Natural killer cell (primary cell): Measurements from ENCODE around the gene ATRNL1. TPM values are rescaled to one million over a fixed set of nuclear protein-coding genes. Genes with fewer than 3 reads are reported as not detected.
A peak's percentile ranks its signal among the peaks of the same experiment; 100 is the strongest.

Experiments used
- ATAC-seq, 3 donors: fragments of 150-1000 bp in 2 of 3; fragments of 200-7000 bp in 1 of 3; cut with Tn5 transposase; 1 replicate in 1 of 3; 2 replicates in 2 of 3; pipeline ENCODE4 v1.10.0; 2021; ENCODE audit warnings: mild to moderate bottlenecking in 2 of 3, moderate library complexity in 2 of 3
- DNase-seq, 2 donors: peaks; one replicate each; pipeline versions ENCODE4 v3.0.0 to v3.0.0-alpha.2; 2013 to 2021; ENCODE audit warnings: mixed read lengths in 1 of 2
- H3K27ac ChIP-seq: one replicate; pipeline ENCODE4 v1.5.1; 2013; ENCODE audit warnings: mild to moderate bottlenecking, low read length
- H3K27me3 ChIP-seq: one replicate; pipeline ENCODE4 v1.6.1; 2013; ENCODE audit warnings: low read length; ENCODE audit not compliant: control insufficient read depth, insufficient read depth
- H3K36me3 ChIP-seq: one replicate; pipeline ENCODE4 v1.6.1; 2013; ENCODE audit warnings: low read length; ENCODE audit not compliant: control insufficient read depth, insufficient read depth
- H3K4me1 ChIP-seq: one replicate; pipeline ENCODE4 v1.6.1; 2013; ENCODE audit warnings: low read length; ENCODE audit not compliant: control insufficient read depth, insufficient read depth
- H3K4me3 ChIP-seq: one replicate; pipeline ENCODE4 v1.5.1; 2013; ENCODE audit warnings: low read length
- H3K9me3 ChIP-seq: one replicate; pipeline ENCODE4 v1.6.1; 2013; ENCODE audit warnings: low read length; ENCODE audit not compliant: control insufficient read depth, insufficient read depth
- H3K27ac Mint-ChIP-seq, 2 donors: one replicate each; pipeline ENCODE4 v1.8.0; 2022; ENCODE audit warnings: mild to moderate bottlenecking in 2 of 2, mixed read lengths in 2 of 2, moderate library complexity in 1 of 2
- H3K27me3 Mint-ChIP-seq, 2 donors: one replicate each; pipeline ENCODE4 v1.8.0; 2022; ENCODE audit warnings: low read depth in 2 of 2, mixed read lengths in 2 of 2
- H3K36me3 Mint-ChIP-seq: one replicate; pipeline ENCODE4 v1.8.0; 2022; ENCODE audit warnings: mixed read lengths
- H3K4me1 Mint-ChIP-seq, 2 donors: one replicate each; pipeline ENCODE4 v1.8.0; 2022; ENCODE audit warnings: mixed read lengths in 2 of 2
- H3K4me3 Mint-ChIP-seq: one replicate; pipeline ENCODE4 v1.8.0; 2022; ENCODE audit warnings: mild to moderate bottlenecking, moderate library complexity, mixed read lengths
- H3K9me3 Mint-ChIP-seq, 2 donors: one replicate each; pipeline ENCODE4 v1.8.0; 2022; ENCODE audit warnings: mixed read lengths in 2 of 2
- WGBS: methylation state at CpG from one replicate; pipeline ENCODE4 v1.1.7; 2013; ENCODE audit warnings: missing lambda C conversion rate; ENCODE audit not compliant: insufficient coverage; 5-methylcytosine and 5-hydroxymethylcytosine counted together
- intact Hi-C: fragments of 100-400 bp; cut with micrococcal nuclease; formaldehyde crosslinking; loops from one replicate; pipeline ENCODE4 v1.14.2; 2022
- total RNA-seq, 4 donors: library from RNA; stranded (reverse); fragments of 120-200 nt in 1 of 4; gene quantifications; one replicate each; pipeline versions ENCODE4 v1.2.3 to v1.2.4, GENCODE V29; 2013 to 2022
- TF ChIP-seq, protein P1 (sequence below): fragments of 200-600 bp; IDR thresholded peaks from one replicate; pipeline ENCODE4 v1.8.0; 2022; ENCODE audit warnings: antibody characterized with exemption

ATRNL1 gene, protein sequence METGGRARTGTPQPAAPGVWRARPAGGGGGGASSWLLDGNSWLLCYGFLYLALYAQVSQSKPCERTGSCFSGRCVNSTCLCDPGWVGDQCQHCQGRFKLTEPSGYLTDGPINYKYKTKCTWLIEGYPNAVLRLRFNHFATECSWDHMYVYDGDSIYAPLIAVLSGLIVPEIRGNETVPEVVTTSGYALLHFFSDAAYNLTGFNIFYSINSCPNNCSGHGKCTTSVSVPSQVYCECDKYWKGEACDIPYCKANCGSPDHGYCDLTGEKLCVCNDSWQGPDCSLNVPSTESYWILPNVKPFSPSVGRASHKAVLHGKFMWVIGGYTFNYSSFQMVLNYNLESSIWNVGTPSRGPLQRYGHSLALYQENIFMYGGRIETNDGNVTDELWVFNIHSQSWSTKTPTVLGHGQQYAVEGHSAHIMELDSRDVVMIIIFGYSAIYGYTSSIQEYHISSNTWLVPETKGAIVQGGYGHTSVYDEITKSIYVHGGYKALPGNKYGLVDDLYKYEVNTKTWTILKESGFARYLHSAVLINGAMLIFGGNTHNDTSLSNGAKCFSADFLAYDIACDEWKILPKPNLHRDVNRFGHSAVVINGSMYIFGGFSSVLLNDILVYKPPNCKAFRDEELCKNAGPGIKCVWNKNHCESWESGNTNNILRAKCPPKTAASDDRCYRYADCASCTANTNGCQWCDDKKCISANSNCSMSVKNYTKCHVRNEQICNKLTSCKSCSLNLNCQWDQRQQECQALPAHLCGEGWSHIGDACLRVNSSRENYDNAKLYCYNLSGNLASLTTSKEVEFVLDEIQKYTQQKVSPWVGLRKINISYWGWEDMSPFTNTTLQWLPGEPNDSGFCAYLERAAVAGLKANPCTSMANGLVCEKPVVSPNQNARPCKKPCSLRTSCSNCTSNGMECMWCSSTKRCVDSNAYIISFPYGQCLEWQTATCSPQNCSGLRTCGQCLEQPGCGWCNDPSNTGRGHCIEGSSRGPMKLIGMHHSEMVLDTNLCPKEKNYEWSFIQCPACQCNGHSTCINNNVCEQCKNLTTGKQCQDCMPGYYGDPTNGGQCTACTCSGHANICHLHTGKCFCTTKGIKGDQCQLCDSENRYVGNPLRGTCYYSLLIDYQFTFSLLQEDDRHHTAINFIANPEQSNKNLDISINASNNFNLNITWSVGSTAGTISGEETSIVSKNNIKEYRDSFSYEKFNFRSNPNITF (N-terminal part only)
- not detected for total RNA-seq
- 2.2 TPM for total RNA-seq (2013)

DNA sequence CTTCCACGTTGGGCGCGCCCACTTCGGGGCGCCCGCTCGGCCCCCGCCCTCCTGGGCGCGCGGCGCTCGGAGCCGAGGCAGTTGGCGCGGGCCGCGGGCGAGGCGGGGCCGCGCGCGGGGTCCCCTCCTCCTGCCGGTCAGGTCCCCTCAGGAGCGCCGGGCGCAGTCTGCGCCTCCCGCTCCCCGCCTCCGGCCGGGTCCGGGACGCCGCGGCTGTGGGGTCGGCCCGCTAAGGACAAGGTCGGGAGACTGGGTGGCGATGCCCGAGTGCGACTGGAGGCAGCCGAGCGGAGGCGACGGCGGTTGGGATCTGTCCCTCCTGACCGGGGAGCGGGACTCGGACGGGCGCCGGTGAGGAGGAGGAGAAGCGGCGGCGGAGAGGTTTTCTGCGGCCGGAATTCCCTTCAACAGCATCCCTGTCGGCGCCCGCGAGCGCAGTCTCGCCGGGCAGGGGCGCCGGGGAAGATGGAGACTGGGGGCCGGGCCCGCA is at the start of gene ATRNL1:
ATRNL1 (plus strand) TSS at position 80 of the 490 bp plus-strand sequence; CDS start at position 466, 386 bp downstream.
- Histone ChIP-seq H3K36me3 (no peaks in the 10 kb centered on the region), H3K27ac (no peak within 1 kb of the TSS), H3K4me3 (peak within 1 kb of the TSS; percentile 18), H3K27me3 (peaks cover 28% of the 10 kb centered on the region), H3K4me1 (peaks cover 10% of the 10 kb centered on the region), H3K9me3 (no peaks in the 10 kb centered on the region)
- H3K36me3 Mint-ChIP-seq: peaks cover 5% of the 10 kb centered on the region
- no peak within 1 kb of the TSS for H3K27ac Mint-ChIP-seq
- TF ChIP-seq, protein P1, sequence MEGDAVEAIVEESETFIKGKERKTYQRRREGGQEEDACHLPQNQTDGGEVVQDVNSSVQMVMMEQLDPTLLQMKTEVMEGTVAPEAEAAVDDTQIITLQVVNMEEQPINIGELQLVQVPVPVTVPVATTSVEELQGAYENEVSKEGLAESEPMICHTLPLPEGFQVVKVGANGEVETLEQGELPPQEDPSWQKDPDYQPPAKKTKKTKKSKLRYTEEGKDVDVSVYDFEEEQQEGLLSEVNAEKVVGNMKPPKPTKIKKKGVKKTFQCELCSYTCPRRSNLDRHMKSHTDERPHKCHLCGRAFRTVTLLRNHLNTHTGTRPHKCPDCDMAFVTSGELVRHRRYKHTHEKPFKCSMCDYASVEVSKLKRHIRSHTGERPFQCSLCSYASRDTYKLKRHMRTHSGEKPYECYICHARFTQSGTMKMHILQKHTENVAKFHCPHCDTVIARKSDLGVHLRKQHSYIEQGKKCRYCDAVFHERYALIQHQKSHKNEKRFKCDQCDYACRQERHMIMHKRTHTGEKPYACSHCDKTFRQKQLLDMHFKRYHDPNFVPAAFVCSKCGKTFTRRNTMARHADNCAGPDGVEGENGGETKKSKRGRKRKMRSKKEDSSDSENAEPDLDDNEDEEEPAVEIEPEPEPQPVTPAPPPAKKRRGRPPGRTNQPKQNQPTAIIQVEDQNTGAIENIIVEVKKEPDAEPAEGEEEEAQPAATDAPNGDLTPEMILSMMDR: no peak
- peak in 2 of 3 donors; percentile 29 to 61 for ATAC-seq
- H3K4me1 Mint-ChIP-seq: peaks cover 7 to 11% of the 10 kb centered on the region in 2 donors
- intact Hi-C loops: no loop called here
- peak within 1 kb of the TSS; percentile 88 for H3K4me3 Mint-ChIP-seq
- H3K27me3 Mint-ChIP-seq: peaks cover 43 to 52% of the 10 kb centered on the region in 2 donors
- DNase-seq: no peak
- under 1% methylated on average over 70 of the region's 70 CpGs for WGBS
- H3K9me3 Mint-ChIP-seq: no peaks in the 10 kb centered on the region

DNA sequence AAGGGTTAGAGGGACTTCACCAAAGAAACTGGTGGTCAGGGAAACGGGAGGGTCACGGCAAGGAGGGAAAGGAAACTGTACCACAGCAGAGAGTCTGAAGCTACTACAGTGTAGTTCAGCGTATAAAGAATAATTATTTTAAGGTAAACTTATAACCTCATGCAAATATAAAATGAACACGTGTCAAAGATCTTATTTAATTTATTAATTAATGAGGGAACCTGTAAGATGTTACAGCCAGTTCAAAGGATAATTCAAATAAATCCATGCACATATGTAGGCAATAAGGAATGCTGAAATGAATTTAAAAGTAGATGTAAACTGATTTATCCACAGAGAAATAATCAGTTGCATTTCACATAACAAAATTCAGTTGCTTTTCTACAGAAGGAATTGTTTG is 49.4 kb upstream of the ATRNL1 start:
- Histone ChIP-seq H3K4me1 (no peaks in the 10 kb centered on the region), H3K27ac (no peak overlapping the region), H3K27me3 (no peaks in the 10 kb centered on the region), H3K9me3 (no peaks in the 10 kb centered on the region), H3K4me3 (no peak overlapping the region), H3K36me3 (no peaks in the 10 kb centered on the region)
- intact Hi-C loops: no loop called here
- DNase-seq (no peak), ATAC-seq (no peak)
- H3K4me3 Mint-ChIP-seq: no peak overlapping the region
- no peaks in the 10 kb centered on the region for H3K36me3 Mint-ChIP-seq
- 95% methylated on average over 2 of the region's 4 CpGs for WGBS
- no peaks in the 10 kb centered on the region for H3K4me1 Mint-ChIP-seq
- TF ChIP-seq, protein P1: no peak
- peaks cover 0 to 3% of the 10 kb centered on the region in 2 donors for H3K27me3 Mint-ChIP-seq
- no peak overlapping the region for H3K27ac Mint-ChIP-seq
- no peaks in the 10 kb centered on the region for H3K9me3 Mint-ChIP-seq

DNA sequence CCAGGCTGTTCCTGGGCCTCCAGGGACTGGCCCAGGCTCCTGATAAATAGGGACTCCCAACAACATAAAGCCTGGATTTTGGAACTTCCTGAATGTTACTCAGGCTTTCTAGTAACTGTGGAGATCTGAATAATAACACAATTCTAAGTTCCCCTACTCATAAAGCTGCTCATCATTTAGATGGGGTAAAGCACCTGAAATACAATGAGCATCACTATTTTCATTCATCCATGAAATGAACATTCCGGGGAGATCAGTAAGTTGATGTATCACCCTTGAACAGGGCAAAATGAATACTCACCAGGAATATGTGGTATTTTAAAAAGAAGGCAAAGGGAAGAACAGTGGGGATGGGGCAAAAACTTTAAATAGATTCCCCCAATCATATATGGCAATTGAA is 48.3 kb upstream of the ATRNL1 start:
- no CpG with 5 or more reads among the region's 1 CpG for WGBS
- TF ChIP-seq, protein P1: no peak
- no peaks in the 10 kb centered on the region for H3K9me3 Mint-ChIP-seq
- no peak overlapping the region for H3K4me3 Mint-ChIP-seq
- no peaks in the 10 kb centered on the region for H3K27me3 ChIP-seq
- H3K27ac ChIP-seq: no peak overlapping the region
- H3K27me3 Mint-ChIP-seq: peaks cover 0 to 6% of the 10 kb centered on the region in 2 donors
- no peaks in the 10 kb centered on the region for H3K9me3 ChIP-seq
- ATAC-seq: no peak
- no peaks in the 10 kb centered on the region for H3K4me1 Mint-ChIP-seq
- H3K4me1 ChIP-seq: no peaks in the 10 kb centered on the region
- H3K36me3 Mint-ChIP-seq: no peaks in the 10 kb centered on the region
- H3K4me3 ChIP-seq: no peak overlapping the region
- no peak overlapping the region for H3K27ac Mint-ChIP-seq
- intact Hi-C loops: no loop called here
- no peak for DNase-seq
- no peaks in the 10 kb centered on the region for H3K36me3 ChIP-seq
